OCI-LY7 (cell line): Measurements from ENCODE around the gene PROSER2. TPM values are rescaled to one million over a fixed set of nuclear protein-coding genes. Genes with fewer than 3 reads are reported as not detected.

Source experiments
- BruUV-seq: library from RNA; stranded (reverse); fragments of 400-500 nt; replicated peaks from 2 replicates; lab custom pipeline; 2021; lab: Mats Ljungman, UMichigan
- CTCF ChIA-PET: fragments of 300-600 bp; sonication (Branson Sonifier 250); formaldehyde crosslinking; loops from one replicate; lab custom pipeline; 2022; ENCODE audit warnings: antibody characterized with exemption; ENCODE audit not compliant: unreplicated experiment; lab: Charles Lee
- POLR2A ChIA-PET: fragments of 300-600 bp; sonication (Branson Sonifier 250); formaldehyde crosslinking; loops from one replicate; lab custom pipeline; 2022; ENCODE audit warnings: antibody characterized with exemption; lab: Charles Lee
- DNase-seq: peaks from one replicate; pipeline ENCODE4 v3.0.0-alpha.2; 2015; ENCODE audit warnings: low spot score
- H2AFZ ChIP-seq: fragments of 200-600 bp; sonication (generic), shearing (Covaris generic); 2 replicates; pipeline ENCODE4 v1.6.1; 2014; ENCODE audit warnings: mild to moderate bottlenecking, antibody characterized with exemption, low read length, moderate library complexity
- H3K27ac ChIP-seq: fragments of 200-600 bp; sonication (generic); 2 replicates; pipeline ENCODE4 v1.5.1; 2014; ENCODE audit warnings: mixed run types, low read depth, mild to moderate bottlenecking, moderate library complexity, low read length, inconsistent platforms; ENCODE audit not compliant: poor library complexity, severe bottlenecking
- H3K36me3 ChIP-seq: fragments of 200-600 bp; sonication (generic); 2 replicates; pipeline ENCODE4 v1.6.1; 2014; ENCODE audit warnings: mild to moderate bottlenecking, antibody characterized with exemption, low read length, moderate library complexity, mixed read lengths; ENCODE audit not compliant: insufficient read depth
- H3K4me1 ChIP-seq: fragments of 200-600 bp; sonication (generic); 2 replicates; pipeline ENCODE4 v1.5.1; 2014; ENCODE audit warnings: mild to moderate bottlenecking, low read length; ENCODE audit not compliant: insufficient read depth, poor library complexity, severe bottlenecking
- H3K4me2 ChIP-seq: fragments of 200-600 bp; sonication (generic); 2 replicates; pipeline ENCODE4 v1.6.1; 2014; ENCODE audit warnings: mild to moderate bottlenecking, low read length
- H3K4me3 ChIP-seq: fragments of 200-600 bp; sonication (generic); 2 replicates; pipeline ENCODE4 v1.5.1; 2014; ENCODE audit warnings: mild to moderate bottlenecking, low read depth, low read length; ENCODE audit not compliant: poor library complexity, severe bottlenecking
- H3K79me2 ChIP-seq: fragments of 200-600 bp; sonication (generic); 2 replicates; pipeline ENCODE4 v1.6.1; 2016; ENCODE audit warnings: low read depth, mild to moderate bottlenecking, low read length, moderate library complexity, mixed read lengths; ENCODE audit not compliant: insufficient read depth
- H3K9me2 ChIP-seq: fragments of 200-600 bp; sonication (generic); 2 replicates; pipeline ENCODE4 v1.6.1; 2016; ENCODE audit warnings: mild to moderate bottlenecking, low read length, mixed read lengths; ENCODE audit not compliant: insufficient read depth
- H3K9me3 ChIP-seq: fragments of 200-600 bp; sonication (generic); 2 replicates; pipeline ENCODE4 v1.6.1; 2014; ENCODE audit warnings: mild to moderate bottlenecking, mixed run types, low read length, mixed read lengths
- H4K20me1 ChIP-seq: fragments of 200-600 bp; sonication (generic); 2 replicates; pipeline ENCODE4 v1.6.1; 2014; ENCODE audit warnings: mild to moderate bottlenecking, antibody characterized with exemption, low read length, moderate library complexity, mixed read lengths; ENCODE audit not compliant: insufficient read depth
- EZH2phosphoT487 ChIP-seq: fragments of 200-600 bp; sonication (generic); IDR thresholded peaks from 2 replicates; pipeline ENCODE4 v1.6.1; 2018; ENCODE audit warnings: low read depth, borderline replicate concordance, mild to moderate bottlenecking, mixed run types, antibody characterized with exemption, low read length, moderate library complexity, mixed read lengths
- intact Hi-C: fragments of 100-400 bp; cut with micrococcal nuclease; formaldehyde crosslinking; loops from one replicate; pipeline ENCODE4 v1.10.0; 2022; ENCODE audit not compliant: unreplicated experiment
- total RNA-seq, 2 experiments: library from RNA; depleted of rRNA in 1 of 2; stranded (reverse); fragments of >200 nt in 1 of 2; shearing (Covaris generic) in 1 of 2; gene quantifications; 2 replicates each; pipeline ENCODE4 v1.2.3, GENCODE V29; 2014 to 2022
- TF ChIP-seq, protein P1 (sequence below): fragments of 200-600 bp; sonication (generic); conservative IDR thresholded peaks from 2 replicates; pipeline ENCODE4 v1.5.1; 2014; ENCODE audit warnings: mild to moderate bottlenecking, antibody characterized with exemption, low read length, moderate library complexity, mixed read lengths

Gene PROSER2
- total RNA-seq, 2 experiments from 2014 or later, result not detected

DNA sequence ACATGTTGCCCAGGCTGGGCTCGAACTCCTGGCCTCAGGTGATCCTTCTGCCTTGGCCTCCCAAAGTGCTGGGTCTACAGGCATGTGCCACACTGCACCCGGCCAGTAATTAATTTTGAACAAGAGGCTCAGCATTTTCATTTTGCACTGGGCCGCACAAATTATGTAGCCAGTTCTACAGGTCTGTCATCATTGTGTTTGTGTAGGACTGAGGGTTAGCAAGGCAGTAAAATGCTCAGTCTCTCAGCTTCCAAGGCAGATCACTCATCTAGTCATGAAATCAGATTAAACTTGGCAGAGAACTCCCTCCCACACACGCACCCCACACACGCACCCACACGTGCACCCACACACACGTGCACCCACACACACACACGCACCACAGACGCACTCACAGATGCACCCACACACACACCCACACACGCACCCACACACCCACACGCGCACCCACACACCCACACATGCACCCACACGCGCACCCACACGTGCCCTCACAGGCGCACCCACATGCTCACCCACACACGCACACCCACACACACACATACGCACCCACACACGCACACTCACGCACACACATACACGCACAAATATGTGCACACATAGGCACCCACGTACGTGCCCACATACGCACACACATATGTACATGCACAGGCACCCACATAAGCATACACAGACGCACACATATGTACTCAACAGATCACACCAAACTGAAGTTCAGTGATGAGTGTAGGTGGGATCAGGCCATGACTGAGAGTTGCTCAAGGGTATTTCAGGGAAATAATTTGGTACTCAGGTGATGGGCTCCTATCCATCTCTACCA lies 27.8 kb upstream of the PROSER2 start:
- ChIA-PET CTCF (interaction anchor here (0.6 kb wide), 1 partner anchor 1507 kb away, joined by 3 read pairs; no protein-coding TSS in a partner anchor), POLR2A (interaction anchor here (0.6 to 0.7 kb wide), 2 partner anchors 263 to 493 kb away, joined by 3 read pairs; no protein-coding TSS in a partner anchor)
- no peaks in the 10 kb centered on the region for H3K9me2 ChIP-seq
- H3K4me2 ChIP-seq, result no peak overlapping the region
- H3K36me3 ChIP-seq, result no peaks in the 10 kb centered on the region
- intact Hi-C loops, result no loop called here
- H2AFZ ChIP-seq, result no peak overlapping the region
- H3K79me2 ChIP-seq, result no peaks in the 10 kb centered on the region
- no peak overlapping the region for H3K4me3 ChIP-seq
- BruUV-seq, result no TSS peak
- no peaks in the 10 kb centered on the region for H4K20me1 ChIP-seq
- H3K4me1 ChIP-seq, result peaks cover 10% of the 10 kb centered on the region
- no peak overlapping the region for H3K27ac ChIP-seq
- TF ChIP-seq, protein P1, sequence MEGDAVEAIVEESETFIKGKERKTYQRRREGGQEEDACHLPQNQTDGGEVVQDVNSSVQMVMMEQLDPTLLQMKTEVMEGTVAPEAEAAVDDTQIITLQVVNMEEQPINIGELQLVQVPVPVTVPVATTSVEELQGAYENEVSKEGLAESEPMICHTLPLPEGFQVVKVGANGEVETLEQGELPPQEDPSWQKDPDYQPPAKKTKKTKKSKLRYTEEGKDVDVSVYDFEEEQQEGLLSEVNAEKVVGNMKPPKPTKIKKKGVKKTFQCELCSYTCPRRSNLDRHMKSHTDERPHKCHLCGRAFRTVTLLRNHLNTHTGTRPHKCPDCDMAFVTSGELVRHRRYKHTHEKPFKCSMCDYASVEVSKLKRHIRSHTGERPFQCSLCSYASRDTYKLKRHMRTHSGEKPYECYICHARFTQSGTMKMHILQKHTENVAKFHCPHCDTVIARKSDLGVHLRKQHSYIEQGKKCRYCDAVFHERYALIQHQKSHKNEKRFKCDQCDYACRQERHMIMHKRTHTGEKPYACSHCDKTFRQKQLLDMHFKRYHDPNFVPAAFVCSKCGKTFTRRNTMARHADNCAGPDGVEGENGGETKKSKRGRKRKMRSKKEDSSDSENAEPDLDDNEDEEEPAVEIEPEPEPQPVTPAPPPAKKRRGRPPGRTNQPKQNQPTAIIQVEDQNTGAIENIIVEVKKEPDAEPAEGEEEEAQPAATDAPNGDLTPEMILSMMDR, result no peak
- TF ChIP-seq EZH2phosphoT487, result no peak
- no peaks in the 10 kb centered on the region for H3K9me3 ChIP-seq
- no peak for DNase-seq

DNA sequence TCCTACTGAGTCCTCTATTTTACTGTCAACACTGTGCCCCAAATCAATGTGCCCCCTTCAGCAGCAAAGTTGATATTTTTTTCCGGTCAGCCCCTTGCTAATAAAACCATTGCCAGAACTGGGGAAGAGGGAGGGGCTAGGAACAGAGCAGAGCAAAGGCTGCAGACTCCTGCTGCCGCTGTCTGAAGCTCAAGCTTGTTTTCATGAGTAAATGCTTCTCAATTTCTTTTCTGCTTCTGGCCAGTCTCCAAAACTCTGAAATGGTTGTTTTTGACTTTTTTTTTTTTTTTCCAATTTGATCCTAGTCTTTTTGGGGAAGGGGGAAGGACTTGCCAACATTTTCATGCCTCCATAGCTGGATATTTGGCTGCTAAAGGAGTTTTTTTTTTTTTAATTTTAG lies 26.7 kb upstream of the PROSER2 start:
- H3K4me2 ChIP-seq, result no peak overlapping the region
- H3K4me1 ChIP-seq, result peaks cover 10% of the 10 kb centered on the region
- CTCF ChIA-PET, result no interaction called here
- no peak for DNase-seq
- H3K9me2 ChIP-seq, result no peaks in the 10 kb centered on the region
- BruUV-seq, result no TSS peak
- no peaks in the 10 kb centered on the region for H3K9me3 ChIP-seq
- H3K79me2 ChIP-seq, result no peaks in the 10 kb centered on the region
- TF ChIP-seq, protein P1, result no peak
- no peak for TF ChIP-seq EZH2phosphoT487
- H2AFZ ChIP-seq, result no peak overlapping the region
- POLR2A ChIA-PET, result interaction anchor here (0.6 to 0.7 kb wide), 3 partner anchors 19 to 664 kb away, joined by 3 read pairs; no protein-coding TSS in a partner anchor
- H3K4me3 ChIP-seq, result no peak overlapping the region
- no peak overlapping the region for H3K27ac ChIP-seq
- H4K20me1 ChIP-seq, result no peaks in the 10 kb centered on the region
- H3K36me3 ChIP-seq, result no peaks in the 10 kb centered on the region
- intact Hi-C loops, result no loop called here

DNA sequence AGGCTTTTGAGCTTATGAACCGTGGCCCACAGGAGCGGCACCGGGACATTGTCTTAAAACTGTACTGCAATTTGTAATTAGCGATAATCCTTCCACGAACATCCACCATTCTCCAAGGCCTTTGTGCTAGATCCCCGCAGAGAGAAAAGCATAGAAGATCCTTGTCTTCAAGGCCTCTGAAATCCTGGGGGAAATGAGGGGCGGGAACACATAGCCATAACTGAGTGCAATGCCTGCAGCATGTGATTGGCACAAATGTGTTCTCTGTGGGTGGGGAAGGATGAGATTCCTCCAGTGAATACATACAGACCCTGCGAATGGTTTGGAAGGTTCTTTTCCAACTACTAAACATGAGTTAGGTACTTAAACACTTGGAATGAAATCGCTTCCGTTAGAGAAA lies 25.9 kb upstream of the PROSER2 start:
- ChIA-PET POLR2A (interaction anchor here (0.6 to 0.7 kb wide), 3 partner anchors 19 to 194 kb away, joined by 3 read pairs; no protein-coding TSS in a partner anchor), CTCF (no interaction called here)
- Histone ChIP-seq H3K36me3 (no peaks in the 10 kb centered on the region), H2AFZ (no peak overlapping the region), H3K4me2 (no peak overlapping the region), H3K4me1 (peaks cover 10% of the 10 kb centered on the region), H3K9me3 (no peaks in the 10 kb centered on the region), H3K79me2 (no peaks in the 10 kb centered on the region), H3K4me3 (no peak overlapping the region), H3K9me2 (no peaks in the 10 kb centered on the region), H3K27ac (no peak overlapping the region), H4K20me1 (no peaks in the 10 kb centered on the region)
- TF ChIP-seq, protein P1, result no peak
- no peak for TF ChIP-seq EZH2phosphoT487
- BruUV-seq, result no TSS peak
- intact Hi-C loops, result no loop called here
- no peak for DNase-seq
